Measurements from ENCODE around the gene GRIPAP1.

The GRIPAP1 gene

DNA sequence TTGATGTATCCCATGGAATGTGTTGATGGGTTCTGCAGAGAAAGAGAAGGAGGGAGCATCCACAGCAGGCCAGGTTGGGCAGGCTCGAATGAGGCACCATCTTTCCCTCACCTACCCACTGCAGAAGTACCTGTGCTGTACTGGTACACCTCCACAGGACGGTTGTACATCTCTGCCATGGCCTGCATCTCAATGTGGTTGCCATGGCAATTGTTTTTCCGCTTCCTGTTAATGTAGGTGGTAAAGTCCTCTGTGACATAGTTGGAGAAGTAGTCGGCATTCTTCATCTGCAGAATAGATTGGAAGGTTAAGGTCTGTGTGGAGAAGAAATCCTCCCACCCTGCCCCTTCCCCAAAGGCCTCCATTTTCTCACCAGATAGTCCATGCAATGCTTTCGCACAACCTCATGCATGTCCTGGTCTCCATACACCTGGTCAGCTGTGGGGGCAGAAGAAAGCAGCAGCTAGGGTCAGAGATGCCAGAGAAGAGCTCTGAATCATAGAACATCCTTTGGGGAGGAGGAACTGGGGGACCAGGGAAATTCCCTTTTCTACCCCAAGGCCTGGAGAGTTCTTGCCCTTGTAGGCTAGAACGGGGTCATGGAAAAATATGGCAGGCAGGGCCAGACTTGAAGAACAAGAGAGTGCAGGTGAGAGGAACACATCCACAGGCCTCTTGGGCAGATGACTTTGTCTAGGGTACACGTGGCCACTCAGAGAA is 67.3 kb downstream of the GRIPAP1 start:
- no peak overlapping the region for H3K27ac ChIP-seq
- no peak for TF ChIP-seq ZFX (IDR thresholded peaks at IDR 0.05)
- TF ChIP-seq, protein P1, sequence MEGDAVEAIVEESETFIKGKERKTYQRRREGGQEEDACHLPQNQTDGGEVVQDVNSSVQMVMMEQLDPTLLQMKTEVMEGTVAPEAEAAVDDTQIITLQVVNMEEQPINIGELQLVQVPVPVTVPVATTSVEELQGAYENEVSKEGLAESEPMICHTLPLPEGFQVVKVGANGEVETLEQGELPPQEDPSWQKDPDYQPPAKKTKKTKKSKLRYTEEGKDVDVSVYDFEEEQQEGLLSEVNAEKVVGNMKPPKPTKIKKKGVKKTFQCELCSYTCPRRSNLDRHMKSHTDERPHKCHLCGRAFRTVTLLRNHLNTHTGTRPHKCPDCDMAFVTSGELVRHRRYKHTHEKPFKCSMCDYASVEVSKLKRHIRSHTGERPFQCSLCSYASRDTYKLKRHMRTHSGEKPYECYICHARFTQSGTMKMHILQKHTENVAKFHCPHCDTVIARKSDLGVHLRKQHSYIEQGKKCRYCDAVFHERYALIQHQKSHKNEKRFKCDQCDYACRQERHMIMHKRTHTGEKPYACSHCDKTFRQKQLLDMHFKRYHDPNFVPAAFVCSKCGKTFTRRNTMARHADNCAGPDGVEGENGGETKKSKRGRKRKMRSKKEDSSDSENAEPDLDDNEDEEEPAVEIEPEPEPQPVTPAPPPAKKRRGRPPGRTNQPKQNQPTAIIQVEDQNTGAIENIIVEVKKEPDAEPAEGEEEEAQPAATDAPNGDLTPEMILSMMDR (conservative IDR thresholded peaks at IDR 0.05): no peak

DNA sequence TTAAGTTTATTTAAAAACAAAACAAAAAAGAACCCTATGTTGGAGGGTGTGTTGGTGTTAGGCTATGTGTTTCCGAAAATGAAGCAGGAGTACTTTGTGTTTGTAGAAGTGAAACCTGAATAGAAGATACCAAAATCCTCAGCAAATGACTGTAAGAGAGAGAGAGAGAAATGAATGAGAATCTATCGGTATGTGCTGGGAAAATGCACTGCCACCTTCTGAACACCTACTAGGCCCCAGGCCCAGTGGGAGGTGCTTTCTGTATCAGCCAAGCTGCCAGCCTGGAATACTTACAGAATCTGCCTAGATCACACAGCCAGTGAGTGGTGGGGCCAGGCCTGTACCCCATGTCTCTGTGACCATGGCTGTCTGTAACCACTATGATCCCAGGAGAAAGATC is 68.3 kb downstream of the GRIPAP1 start:
- H3K27ac ChIP-seq: no peak overlapping the region
- TF ChIP-seq, protein P1 (conservative IDR thresholded peaks at IDR 0.05): no peak
- no peak for TF ChIP-seq ZFX (IDR thresholded peaks at IDR 0.05)

DNA sequence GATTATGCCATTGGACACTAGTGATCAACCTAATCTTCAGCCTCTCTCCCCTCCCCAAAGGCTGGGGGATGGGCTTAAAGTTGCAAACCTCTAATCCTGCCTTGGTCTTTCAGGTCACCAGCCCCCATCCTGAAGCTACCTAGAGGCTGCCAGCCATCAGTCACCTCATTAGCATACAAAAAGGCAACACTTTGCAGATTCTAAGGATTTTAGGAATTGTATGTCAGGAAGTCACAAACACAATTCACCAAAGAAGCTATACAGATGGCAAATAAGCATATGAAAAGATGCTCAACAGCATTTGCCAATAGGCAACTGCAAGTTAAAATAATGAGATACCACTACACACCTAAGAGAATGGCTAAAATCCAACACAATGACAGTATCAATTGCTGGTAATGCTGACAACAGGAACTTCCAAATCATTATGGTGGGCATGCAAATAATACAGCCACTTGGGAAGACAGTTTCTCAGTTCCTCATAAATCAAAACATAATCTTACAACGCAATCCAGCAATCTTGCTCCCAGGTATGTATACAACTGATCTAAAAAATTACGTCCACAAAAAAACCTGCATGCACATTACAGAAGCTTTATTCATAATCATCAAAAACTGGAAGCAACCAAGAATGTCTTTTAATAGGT is 74.2 kb downstream of the GRIPAP1 start:
- H3K27ac ChIP-seq: no peak overlapping the region
- TF ChIP-seq, protein P1 (conservative IDR thresholded peaks at IDR 0.05): no peak
- TF ChIP-seq ZFX (IDR thresholded peaks at IDR 0.05): no peak

DNA sequence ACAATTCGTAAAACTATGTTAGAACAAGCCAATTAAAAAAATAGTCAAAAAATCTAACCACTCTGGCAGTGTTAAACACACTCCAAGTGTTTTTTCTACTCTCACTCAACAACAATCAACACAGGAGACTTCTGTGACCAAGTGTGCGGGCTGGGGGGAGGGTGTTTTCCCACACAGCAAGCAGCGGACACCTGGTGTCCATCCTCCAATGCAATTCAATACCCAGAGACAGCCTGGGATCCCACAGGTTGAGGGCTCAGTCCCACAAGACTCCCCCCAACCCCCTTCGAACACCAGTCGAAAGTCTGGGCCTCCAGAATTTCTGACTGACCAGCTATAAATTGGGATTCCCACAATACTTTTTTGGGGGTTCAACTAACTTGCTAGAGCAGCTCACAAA is 74.9 kb downstream of the GRIPAP1 start:
- H3K27ac ChIP-seq: no peak overlapping the region
- no peak for TF ChIP-seq ZFX (IDR thresholded peaks at IDR 0.05)
- TF ChIP-seq, protein P1 (conservative IDR thresholded peaks at IDR 0.05): no peak

DNA sequence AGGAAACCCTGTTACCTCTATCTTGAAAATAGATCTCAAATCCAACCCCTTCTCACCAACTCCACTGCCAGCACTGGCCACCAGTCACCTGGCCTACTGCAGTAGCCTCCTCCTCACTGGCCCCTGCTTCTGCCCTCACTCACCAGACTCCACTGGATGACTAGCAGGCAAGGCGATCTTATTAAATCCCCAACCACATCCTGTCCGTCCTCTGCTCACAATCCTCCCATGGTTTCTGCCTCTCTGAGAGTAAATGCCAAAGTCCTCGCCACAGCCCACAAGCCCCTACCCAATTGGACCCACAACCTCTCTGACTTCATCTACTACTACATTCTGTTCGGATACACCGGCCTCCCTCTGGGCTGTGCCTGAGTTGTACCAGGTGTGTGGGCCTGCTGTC is 77.8 kb downstream of the GRIPAP1 start:
- H3K27ac ChIP-seq: no peak overlapping the region

DNA sequence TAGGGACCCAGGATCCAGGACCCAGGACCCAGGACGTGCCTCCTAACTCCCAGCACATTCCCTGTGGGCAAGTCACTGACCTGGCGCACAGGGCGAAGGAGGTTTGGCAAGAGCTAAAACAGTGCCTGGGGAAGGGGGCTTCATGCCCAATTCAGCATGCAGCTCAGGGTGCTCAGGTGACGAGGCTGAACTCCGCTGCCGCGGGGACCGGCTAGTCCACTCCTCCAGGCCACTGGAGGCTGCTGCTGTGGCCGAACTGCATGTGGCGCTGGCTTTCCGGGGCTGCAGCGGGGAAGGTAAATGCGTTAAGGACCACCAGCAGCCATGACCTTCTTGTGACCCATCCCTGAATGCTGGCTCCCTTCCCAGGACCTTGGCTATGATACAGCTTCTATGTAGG is 78.3 kb downstream of the GRIPAP1 start:
- TF ChIP-seq, protein P1 (conservative IDR thresholded peaks at IDR 0.05): no peak
- TF ChIP-seq ZFX (IDR thresholded peaks at IDR 0.05): no peak
- no peak overlapping the region for H3K27ac ChIP-seq

More for the DNA sequence above, 77.8 kb downstream of the GRIPAP1 start:
- no peak for TF ChIP-seq ZFX (IDR thresholded peaks at IDR 0.05)
- TF ChIP-seq, protein P1 (conservative IDR thresholded peaks at IDR 0.05): no peak

All from C4-2B (cell line).